Keratinocyte (primary cell): ENCODE results near the gene PEX16.

ENCODE experiments used
- CTCF ChIP-seq, 3 experiments: IDR thresholded peaks in 1 of 3; conservative IDR thresholded peaks in 1 of 3; optimal IDR thresholded peaks in 1 of 3; 2 replicates in 2 of 3; 3 replicates in 1 of 3; pipeline versions ENCODE3 to v1.5.1; 2011; ENCODE audit warnings: low read length in 3 of 3, mild to moderate bottlenecking in 3 of 3, moderate library complexity in 2 of 3, control low read depth in 1 of 3, inconsistent platforms in 1 of 3; ENCODE audit not compliant: insufficient read depth in 2 of 3; ENCODE audit errors: extremely low read depth in 1 of 3
- EZH2 ChIP-seq: IDR thresholded peaks from one replicate; pipeline ENCODE4 v1.6.1; 2012; ENCODE audit warnings: inconsistent platforms, mild to moderate bottlenecking, low read length, moderate library complexity

- TF ChIP-seq CTCF (optimal IDR thresholded peaks at IDR 0.05 in 1 of 3, IDR thresholded peaks at IDR 0.05 in 1 of 3, conservative IDR thresholded peaks at IDR 0.05 in 1 of 3; ENCODE audit: extremely low read depth in 1 of 3, insufficient read depth in 2 of 3, low read length in 3 of 3), result no peak
- TF ChIP-seq EZH2, result no peak
Measured at GRCh38 chr11:45930031-45930794, 12.5 kb upstream of the PEX16 start.
